Activated naive CD4-positive, alpha-beta T cell (primary cell): ENCODE measurements around the gene RAB30.
"Not testable (repeated sequence)": the region's sequence is repeated elsewhere in the genome, so short reads cannot be mapped to it uniquely, and the experiment has no call there.

Experiments
- DNase-seq, 4 experiments: peaks; one replicate each; lab custom pipeline; 2025; lab: John Stamatoyannopoulos, UW

Gene RAB30

DNA sequence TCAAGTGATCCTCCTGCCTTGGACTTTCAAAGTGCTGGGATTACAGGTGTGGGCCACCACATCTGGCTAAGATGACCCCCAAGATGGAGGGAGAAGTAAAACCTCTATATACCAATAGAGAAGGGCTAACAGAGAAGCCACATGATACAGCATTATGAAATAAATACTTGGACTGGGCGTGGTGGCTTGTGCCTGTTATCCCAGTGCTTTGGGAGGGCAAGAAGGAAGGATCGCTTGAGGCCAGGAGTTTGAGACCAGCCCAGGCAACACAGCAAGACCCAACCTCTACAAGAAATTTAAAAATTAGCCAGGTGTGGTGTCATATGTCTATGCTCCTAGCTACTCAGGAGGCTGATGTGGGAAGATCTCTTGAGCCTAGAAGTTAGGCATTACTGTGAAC is 61.7 kb downstream of the RAB30 start:
- no peak for DNase-seq

- DNase-seq = not testable (repeated sequence)
These were observed 62.6 kb downstream of the RAB30 start for GRCh38 chr11:83009136-83009535.

- DNase-seq = no peak
These were observed 63.1 kb downstream of the RAB30 start for GRCh38 chr11:83008581-83008923.

DNA sequence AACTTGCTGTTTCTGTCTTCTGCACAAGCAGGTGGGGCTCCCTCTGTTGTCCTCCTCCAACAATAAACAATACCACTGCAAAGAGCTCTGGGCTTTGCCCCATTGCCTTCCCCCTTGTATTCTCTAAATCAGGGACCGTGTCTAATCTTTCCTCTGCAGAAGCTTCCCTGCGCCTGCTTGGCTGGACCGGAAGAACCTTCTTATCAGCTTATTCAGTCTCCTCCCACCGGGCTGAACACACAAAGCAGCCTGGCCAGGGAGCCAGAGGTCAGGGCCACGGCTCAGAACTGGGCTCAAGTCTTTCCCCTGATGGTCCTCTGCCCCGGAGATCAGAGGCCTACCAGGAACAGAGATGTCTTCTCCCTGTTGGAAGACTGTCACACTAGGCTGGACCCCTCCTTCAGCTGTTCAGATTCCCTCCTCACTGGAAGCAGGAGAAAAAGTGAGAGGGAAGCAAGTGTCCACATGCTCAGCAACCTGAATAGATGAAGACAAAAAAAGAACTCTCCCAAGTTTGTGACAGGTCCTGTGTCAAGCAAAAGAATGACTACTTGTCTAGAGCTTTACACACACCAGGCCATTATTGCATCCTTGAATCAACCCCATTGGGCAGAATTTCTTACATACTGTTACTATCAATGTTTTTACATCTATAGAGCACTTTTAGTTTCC is 63.7 kb downstream of the RAB30 start:
- DNase-seq = no peak

DNA sequence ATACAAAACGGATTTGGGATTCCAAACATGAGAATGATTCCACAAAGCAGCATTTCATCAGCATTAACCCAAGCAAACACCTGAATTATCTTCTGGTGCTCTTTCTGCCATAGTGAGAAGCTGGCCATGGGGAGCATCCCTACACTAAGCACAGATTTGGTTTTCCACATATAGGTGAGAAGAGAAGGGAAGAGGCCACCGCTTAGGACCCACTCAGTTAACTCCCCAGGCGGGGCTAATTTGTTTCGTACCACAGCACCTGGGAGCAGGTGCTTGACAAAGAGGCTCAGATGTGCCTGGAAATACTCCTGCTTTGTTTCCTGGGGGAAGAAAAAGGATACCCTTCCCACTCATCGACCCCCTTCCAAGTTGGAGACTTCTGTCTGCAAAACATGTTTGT is 64.2 kb downstream of the RAB30 start:
- no peak for DNase-seq

DNA sequence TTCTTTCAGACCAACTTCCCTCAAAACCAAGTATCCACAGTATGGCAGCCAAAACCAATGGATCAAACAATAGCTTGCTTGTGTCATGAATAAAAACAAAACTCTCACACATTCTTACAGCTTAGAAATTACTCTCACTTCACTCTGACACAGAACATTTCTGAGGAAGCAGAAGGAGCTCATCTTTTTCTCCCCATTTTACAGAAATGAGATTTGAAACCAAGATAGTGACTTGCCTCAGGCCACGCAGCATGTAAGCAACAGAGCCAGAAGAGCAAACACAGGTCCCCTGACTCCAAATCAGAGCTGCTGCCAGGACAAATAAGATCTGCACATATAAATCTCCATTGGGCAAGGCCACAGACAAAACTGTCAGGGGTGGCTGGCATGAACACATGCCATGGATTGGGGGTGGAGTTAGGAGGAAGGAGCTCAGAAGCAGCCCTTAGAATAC is 64.8 kb downstream of the RAB30 start:
- DNase-seq = no peak

DNA sequence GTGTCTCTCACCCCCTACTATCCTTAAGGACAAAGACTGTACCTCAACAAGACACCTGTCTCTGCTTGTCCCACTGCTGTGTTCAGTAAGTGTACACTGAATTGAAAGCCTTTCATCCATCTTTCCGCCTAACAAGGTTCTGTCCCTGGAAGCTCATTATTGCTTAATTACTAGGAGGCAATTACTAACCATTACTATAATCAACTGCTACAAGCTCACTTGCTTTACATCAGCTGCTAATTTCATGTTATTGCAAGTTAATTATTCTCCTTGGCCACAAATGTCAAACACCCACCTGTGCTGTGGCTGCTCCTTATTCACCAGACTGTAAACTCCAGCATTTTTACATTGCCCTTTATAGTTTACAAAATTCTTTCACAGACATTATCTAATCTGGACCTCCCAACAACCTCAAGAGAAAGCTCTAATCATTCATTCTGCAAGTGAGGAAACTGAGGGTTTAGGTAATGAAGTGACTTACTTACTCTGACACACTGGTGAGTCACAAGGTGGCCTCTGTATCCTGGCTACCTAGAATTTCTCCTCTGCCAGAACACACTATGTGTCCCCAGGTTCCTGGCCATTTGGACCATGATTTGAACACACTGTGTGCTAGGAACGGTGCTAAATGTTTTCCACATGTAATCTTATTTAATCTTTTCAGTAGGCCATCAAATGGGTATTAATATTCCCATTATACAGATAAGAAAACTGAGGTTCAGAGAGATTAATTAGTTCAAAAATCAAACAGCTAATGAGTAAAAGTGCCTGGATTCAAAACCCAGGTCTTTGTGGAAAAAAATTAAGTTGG is 66.7 kb downstream of the RAB30 start:
- no peak for DNase-seq

DNA sequence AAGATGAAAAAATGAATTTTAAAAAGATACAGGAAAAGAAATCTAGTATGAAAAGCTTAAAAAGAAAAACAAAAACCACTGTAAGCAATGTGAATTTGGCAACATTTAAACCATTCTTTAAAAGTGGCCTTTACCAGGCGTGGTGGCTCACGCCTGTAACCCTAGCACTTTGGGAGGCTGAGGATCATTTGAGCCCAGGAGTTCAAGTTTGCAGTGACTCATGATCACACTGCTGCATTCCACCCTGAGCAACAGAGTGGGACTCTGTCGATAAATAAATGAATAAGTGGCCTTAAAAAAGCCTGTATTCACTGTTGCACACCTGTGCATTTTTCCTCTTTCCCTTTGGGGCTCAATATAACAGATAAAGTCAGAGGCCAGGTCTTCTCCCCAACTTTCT is 69.2 kb downstream of the RAB30 start:
- DNase-seq = no peak

GRCh38 chr11:83002053-83002452 is 69.6 kb downstream of the RAB30 start:
- no peak for DNase-seq

GRCh38 chr11:83000381-83000780 is 71.3 kb downstream of the RAB30 start:
- no peak for DNase-seq

DNA sequence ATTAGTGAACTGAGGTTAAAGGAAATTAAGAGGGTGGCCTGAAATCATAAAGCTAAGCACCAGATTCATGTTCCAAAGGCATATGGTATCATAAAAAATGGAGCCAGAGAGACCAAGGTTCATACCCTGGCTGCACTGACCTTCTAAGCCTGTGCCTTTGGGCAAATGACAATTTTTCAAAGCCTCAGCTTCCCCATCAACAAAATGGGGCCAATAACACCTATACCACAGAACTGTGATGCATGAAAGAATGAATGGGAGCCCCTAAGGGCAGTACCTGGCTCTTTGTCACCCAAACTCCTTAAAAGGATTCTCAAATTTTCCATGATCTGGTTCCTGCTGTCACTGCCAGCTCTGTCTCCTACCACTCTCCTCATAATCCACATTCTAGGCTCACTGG is 72.5 kb downstream of the RAB30 start:
- DNase-seq = no peak

DNA sequence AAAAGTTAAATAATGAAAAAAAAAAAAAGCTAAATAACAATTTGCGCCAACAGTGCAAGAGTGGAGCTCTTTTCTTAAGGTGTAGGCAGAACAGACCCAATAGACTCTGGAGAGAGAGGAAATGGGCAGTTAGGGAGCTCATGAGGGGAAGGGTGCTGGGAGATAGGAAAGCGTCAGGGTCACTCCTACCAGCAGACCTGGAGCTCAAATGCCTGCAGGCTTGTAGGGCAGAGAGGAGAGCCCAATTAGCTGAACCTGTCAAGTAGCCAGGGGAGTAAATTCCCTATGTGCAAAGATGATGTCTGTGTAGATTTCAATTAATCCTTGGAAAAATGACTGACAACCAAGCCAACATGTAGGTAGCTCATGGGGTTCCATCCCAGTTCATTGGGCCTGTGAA is 73.0 kb downstream of the RAB30 start:
- DNase-seq = no peak

GRCh38 chr11:82996966-82997606 is 74.6 kb downstream of the RAB30 start:
- no peak for DNase-seq

GRCh38 chr11:82995754-82996398 is 75.8 kb downstream of the RAB30 start:
- no peak for DNase-seq

DNA sequence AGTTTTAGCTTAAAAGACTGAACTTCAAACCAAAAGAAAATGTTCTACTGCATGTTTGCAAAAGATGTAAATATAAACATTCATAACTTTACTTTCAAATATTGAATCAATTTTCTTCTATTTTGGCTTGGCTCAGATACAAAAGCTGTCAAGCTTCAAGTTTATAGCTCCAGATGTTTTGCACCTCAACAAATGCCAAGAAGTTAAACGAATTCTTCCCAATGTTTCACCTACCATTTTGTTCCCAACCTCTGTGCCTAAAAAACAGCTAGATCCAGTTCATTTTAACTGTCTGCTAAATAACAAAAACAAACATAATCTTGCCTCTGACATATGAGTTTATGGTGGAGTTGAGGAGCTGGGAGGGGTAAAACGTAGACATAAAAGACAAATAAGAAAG is 76.5 kb downstream of the RAB30 start:
- no peak for DNase-seq

GRCh38 chr11:82994604-82995230 is 77.0 kb downstream of the RAB30 start:
- DNase-seq = no peak

DNA sequence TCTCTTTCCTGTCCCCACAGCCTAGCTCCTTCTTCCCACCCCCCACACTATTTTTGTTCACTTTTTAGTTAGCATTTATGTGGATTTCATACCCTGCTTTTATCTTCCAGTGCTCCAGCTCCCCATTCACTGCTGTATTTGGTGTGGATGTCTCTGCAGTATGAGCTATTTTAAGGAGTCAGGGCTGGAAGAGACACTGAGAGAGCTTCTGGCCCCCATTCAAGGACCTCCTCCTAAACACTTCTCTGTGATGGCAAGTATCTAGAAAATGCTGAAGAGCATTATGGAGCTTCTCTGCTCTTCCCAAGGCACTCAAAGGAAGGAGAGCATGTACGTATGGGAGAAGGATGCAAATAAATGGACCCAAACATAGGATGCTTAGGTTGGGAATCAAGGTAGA is 79.5 kb downstream of the RAB30 start:
- no peak for DNase-seq

DNA sequence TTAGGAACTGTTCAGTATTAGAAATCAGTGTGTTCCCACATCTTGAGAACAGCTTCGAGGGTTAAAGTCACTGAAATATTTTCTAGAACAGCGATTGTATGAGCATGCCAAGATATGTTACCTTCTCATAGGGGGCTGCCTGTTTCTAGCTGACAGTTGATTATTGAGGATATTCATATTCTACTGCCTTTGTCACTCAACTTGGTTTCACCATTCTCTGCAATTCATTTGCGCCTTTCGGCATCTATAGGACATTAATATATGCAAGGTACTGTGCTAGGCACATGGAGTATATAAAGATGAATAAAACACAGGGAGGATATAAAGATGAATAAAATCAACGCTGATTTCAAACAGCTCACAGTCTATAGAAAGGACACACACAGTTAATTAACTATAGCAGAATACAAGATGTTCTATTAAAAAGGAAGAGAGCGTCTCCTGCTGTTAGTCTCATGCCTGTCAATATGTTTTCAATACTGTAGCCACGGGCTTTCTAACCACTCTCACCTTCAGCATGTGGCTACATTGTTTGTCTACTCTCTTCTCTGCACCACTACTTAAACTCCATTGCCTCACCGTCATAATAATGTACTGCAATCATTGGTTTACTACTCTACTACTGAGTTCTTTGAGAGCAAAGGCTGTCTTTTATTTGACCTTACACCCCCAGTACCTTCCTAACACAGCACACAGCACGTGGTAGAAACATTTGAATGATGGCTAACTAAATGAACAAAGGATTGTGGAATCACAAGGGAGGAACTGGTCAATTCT is 81.9 kb downstream of the RAB30 start:
- no peak for DNase-seq

DNA sequence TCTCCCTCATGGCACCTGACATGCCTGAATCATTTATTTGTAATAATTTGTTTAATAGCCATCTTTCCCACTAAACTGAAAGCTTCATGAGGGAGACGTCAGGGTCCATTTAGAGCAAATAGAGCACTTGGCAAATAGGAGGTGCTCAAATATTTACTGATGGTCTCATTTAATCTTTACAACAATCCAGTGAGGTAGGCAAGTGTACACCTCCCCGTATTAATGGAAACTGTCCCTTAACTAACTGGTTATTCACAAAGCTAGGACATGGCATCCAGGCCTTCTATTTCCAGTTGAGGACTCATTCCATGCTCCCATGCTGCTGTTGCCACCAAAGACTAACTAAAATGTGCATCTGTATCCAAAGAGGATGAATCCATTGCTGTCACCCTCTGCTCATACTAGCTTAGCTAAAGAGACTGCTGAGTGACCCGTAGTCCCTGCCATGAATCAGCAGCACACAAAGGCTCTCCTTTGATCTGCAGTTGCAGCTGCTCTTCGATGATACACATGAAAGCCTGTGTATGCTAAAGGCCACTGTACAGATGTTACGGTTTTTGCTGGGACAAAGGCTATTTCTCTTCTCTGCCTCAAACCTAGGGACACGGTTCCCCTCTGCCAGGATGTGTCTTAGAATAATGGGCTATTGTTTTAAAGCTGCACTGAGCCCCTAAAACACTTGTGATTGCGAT is 82.6 kb downstream of the RAB30 start:
- no peak for DNase-seq

DNA sequence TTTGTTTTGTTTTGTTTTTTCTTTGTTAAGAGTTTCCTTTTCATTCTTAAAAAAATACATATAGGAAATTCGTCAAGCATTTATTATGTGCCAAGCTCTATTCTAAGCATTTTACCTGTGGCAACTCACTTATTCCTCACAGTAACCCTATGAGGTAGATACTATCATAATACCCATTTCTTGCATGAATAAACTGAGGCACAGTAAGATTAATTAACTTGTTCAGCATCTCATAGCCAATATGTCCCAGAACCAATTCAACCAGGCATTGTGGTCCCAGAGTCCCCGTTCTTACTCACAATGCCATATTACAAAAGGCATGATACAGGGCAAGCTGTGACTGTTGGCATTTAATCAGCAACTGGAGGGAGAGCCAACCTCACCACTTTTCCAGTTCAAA is 83.7 kb downstream of the RAB30 start:
- no peak for DNase-seq

- no peak for DNase-seq
These were observed 85.3 kb downstream of the RAB30 start for GRCh38 chr11:82986446-82986845.
